Large intestine (tissue), 3 donors: Measurements from ENCODE around the gene EIF2AK3. TPM values are rescaled to one million over a fixed set of nuclear protein-coding genes. Genes with fewer than 3 reads are reported as not detected.

Experiments
- DNase-seq, 2 donors: peaks; one replicate each; pipeline versions ENCODE4 v3.0.0 to v3.0.0-alpha.2; 2013
- H3K27ac ChIP-seq: one replicate; pipeline ENCODE4 v1.5.1; 2013; ENCODE audit warnings: low read length
- H3K27me3 ChIP-seq: 2 replicates; pipeline ENCODE4 v1.6.1; 2013; ENCODE audit warnings: low read length; ENCODE audit not compliant: control insufficient read depth, insufficient read depth
- H3K36me3 ChIP-seq: 2 replicates; pipeline ENCODE4 v1.6.1; 2013; ENCODE audit warnings: low read length; ENCODE audit not compliant: control insufficient read depth, insufficient read depth
- H3K4me1 ChIP-seq: one replicate; pipeline ENCODE4 v1.6.1; 2013; ENCODE audit warnings: low read length; ENCODE audit not compliant: control insufficient read depth, insufficient read depth
- H3K4me3 ChIP-seq: one replicate; pipeline ENCODE4 v1.5.1; 2013; ENCODE audit warnings: low read length
- H3K9me3 ChIP-seq: one replicate; pipeline ENCODE4 v1.6.1; 2013; ENCODE audit warnings: mild to moderate bottlenecking, low read depth, low read length, moderate library complexity; ENCODE audit not compliant: control insufficient read depth
- WGBS: methylation state at CpG from one replicate; pipeline ENCODE4 v1.1.5; 2013; ENCODE audit warnings: low lambda C conversion rate; ENCODE audit not compliant: insufficient coverage; 5-methylcytosine and 5-hydroxymethylcytosine counted together
- polyA plus RNA-seq: library from polyadenylated mRNA; unstranded; fragments of 120-200 nt; gene quantifications from one replicate; pipeline ENCODE4 v1.2.1, GENCODE V29; 2013

EIF2AK3 gene
- polyA plus RNA-seq, 1 donor = 14.1 TPM

GRCh38 chr2:88574445-88574844 lies 52.8 kb downstream of the EIF2AK3 start:
- WGBS = 100% methylated on average over 1 of the region's 5 CpGs
- H3K27ac ChIP-seq = no peak overlapping the region
- no peak for DNase-seq
- no peaks in the 10 kb centered on the region for H3K9me3 ChIP-seq
- H3K36me3 ChIP-seq = peaks cover 48% of the 10 kb centered on the region
- H3K4me3 ChIP-seq = no peak overlapping the region
- H3K27me3 ChIP-seq = no peaks in the 10 kb centered on the region
- no peaks in the 10 kb centered on the region for H3K4me1 ChIP-seq

- H3K36me3 ChIP-seq = peaks cover 30% of the 10 kb centered on the region
- 60% methylated on average over 1 of the region's 3 CpGs for WGBS
- no peaks in the 10 kb centered on the region for H3K9me3 ChIP-seq
- no peak overlapping the region for H3K4me3 ChIP-seq
- no peaks in the 10 kb centered on the region for H3K27me3 ChIP-seq
- DNase-seq = no peak
- no peaks in the 10 kb centered on the region for H3K4me1 ChIP-seq
- H3K27ac ChIP-seq = no peak overlapping the region
Observed at GRCh38 chr2:88568179-88568578, 59.1 kb downstream of the EIF2AK3 start.

- Histone ChIP-seq H3K27me3 (no peaks in the 10 kb centered on the region), H3K36me3 (peaks cover 33% of the 10 kb centered on the region), H3K27ac (no peak overlapping the region), H3K4me1 (no peaks in the 10 kb centered on the region), H3K9me3 (no peaks in the 10 kb centered on the region), H3K4me3 (no peak overlapping the region)
- WGBS = 100% methylated on average over 1 of the region's 2 CpGs
- no peak for DNase-seq
Observed at GRCh38 chr2:88564402-88564801, 62.9 kb downstream of the EIF2AK3 start.

- H3K4me3 ChIP-seq = no peak overlapping the region
- H3K27me3 ChIP-seq = no peaks in the 10 kb centered on the region
- H3K4me1 ChIP-seq = no peaks in the 10 kb centered on the region
- WGBS = no CpG with 5 or more reads among the region's 2 CpGs
- no peak overlapping the region for H3K27ac ChIP-seq
- peaks cover 28% of the 10 kb centered on the region for H3K36me3 ChIP-seq
- H3K9me3 ChIP-seq = no peaks in the 10 kb centered on the region
- DNase-seq = no peak
Observed at GRCh38 chr2:88563129-88563528, 64.1 kb downstream of the EIF2AK3 start.

- no peaks in the 10 kb centered on the region for H3K9me3 ChIP-seq
- WGBS = no CpG with 5 or more reads among the region's 3 CpGs
- H3K27ac ChIP-seq = no peak overlapping the region
- H3K4me3 ChIP-seq = no peak overlapping the region
- H3K27me3 ChIP-seq = no peaks in the 10 kb centered on the region
- DNase-seq = no peak
- H3K36me3 ChIP-seq = peaks cover 36% of the 10 kb centered on the region
- H3K4me1 ChIP-seq = no peaks in the 10 kb centered on the region
Observed at GRCh38 chr2:88561646-88562388, 65.4 kb downstream of the EIF2AK3 start.

- 100% methylated on average over 1 of the region's 3 CpGs for WGBS
- peaks cover 42% of the 10 kb centered on the region for H3K36me3 ChIP-seq
- no peaks in the 10 kb centered on the region for H3K27me3 ChIP-seq
- no peak for DNase-seq
- H3K9me3 ChIP-seq = no peaks in the 10 kb centered on the region
- H3K4me3 ChIP-seq = no peak overlapping the region
- no peak overlapping the region for H3K27ac ChIP-seq
- no peaks in the 10 kb centered on the region for H3K4me1 ChIP-seq
Observed at GRCh38 chr2:88560619-88561307, 66.5 kb downstream of the EIF2AK3 start.

GRCh38 chr2:88557290-88557689 lies 70.0 kb downstream of the EIF2AK3 start:
- no peaks in the 10 kb centered on the region for H3K27me3 ChIP-seq
- WGBS = no CpG with 5 or more reads among the region's 1 CpG
- no peaks in the 10 kb centered on the region for H3K4me1 ChIP-seq
- no peak overlapping the region for H3K4me3 ChIP-seq
- DNase-seq = no peak
- no peaks in the 10 kb centered on the region for H3K9me3 ChIP-seq
- no peak overlapping the region for H3K27ac ChIP-seq
- H3K36me3 ChIP-seq = peaks cover 44% of the 10 kb centered on the region

GRCh38 chr2:88556026-88556425 lies 71.2 kb downstream of the EIF2AK3 start:
- no peaks in the 10 kb centered on the region for H3K9me3 ChIP-seq
- peaks cover 34% of the 10 kb centered on the region for H3K36me3 ChIP-seq
- DNase-seq = no peak
- no peaks in the 10 kb centered on the region for H3K27me3 ChIP-seq
- WGBS = no CpG with 5 or more reads among the region's 7 CpGs
- H3K4me1 ChIP-seq = no peaks in the 10 kb centered on the region
- H3K4me3 ChIP-seq = no peak overlapping the region
- H3K27ac ChIP-seq = no peak overlapping the region

GRCh38 chr2:88554189-88554588 lies 73.1 kb downstream of the EIF2AK3 start:
- no peak overlapping the region for H3K27ac ChIP-seq
- peaks cover 27% of the 10 kb centered on the region for H3K36me3 ChIP-seq
- DNase-seq = no peak
- no peaks in the 10 kb centered on the region for H3K9me3 ChIP-seq
- 75% methylated on average over 1 of the region's 5 CpGs for WGBS
- no peaks in the 10 kb centered on the region for H3K4me1 ChIP-seq
- no peak overlapping the region for H3K4me3 ChIP-seq
- peaks cover 13% of the 10 kb centered on the region for H3K27me3 ChIP-seq

GRCh38 chr2:88549616-88550292 lies 77.5 kb downstream of the EIF2AK3 start:
- Histone ChIP-seq H3K27me3 (peaks cover 17% of the 10 kb centered on the region), H3K4me1 (no peaks in the 10 kb centered on the region), H3K36me3 (peaks cover 4% of the 10 kb centered on the region), H3K27ac (no peak overlapping the region), H3K9me3 (no peaks in the 10 kb centered on the region), H3K4me3 (no peak overlapping the region)
- no peak for DNase-seq
- WGBS = no CpG with 5 or more reads among the region's 36 CpGs
